OCI-LY3 (cell line): Measurements from ENCODE around the gene AKAP17A.

Experiments used
- H2AFZ ChIP-seq: fragments of 200-600, 300-600 bp; shearing (Covaris generic); 2 replicates; pipeline ENCODE4 v1.6.0; 2014; ENCODE audit warnings: antibody characterized with exemption, low read depth, low read length
- H3K27ac ChIP-seq: fragments of 200-600, 300-600 bp; sonication (generic); 2 replicates; pipeline ENCODE4 v1.5.1; 2014; ENCODE audit warnings: mild to moderate bottlenecking, low read length, moderate library complexity, mixed read lengths
- H3K27me3 ChIP-seq: fragments of 200-600, 300-600 bp; sonication (generic); 2 replicates; pipeline ENCODE4 v1.6.1; 2014; ENCODE audit warnings: low read depth, low read length, mixed read lengths
- H3K36me3 ChIP-seq: fragments of 200-600, 300-600 bp; sonication (generic); replicated peaks from 2 replicates; pipeline ENCODE3; 2014; ENCODE audit warnings: low read depth, low read length, mixed read lengths
- H3K4me1 ChIP-seq: fragments of 300-600, 200-600 bp; sonication (generic); 2 replicates; pipeline ENCODE4 v1.6.1; 2014; ENCODE audit warnings: low read length, mixed read lengths
- H3K4me2 ChIP-seq: fragments of 200-600, 300-600 bp; sonication (generic); 2 replicates; pipeline ENCODE4 v1.6.1; 2014; ENCODE audit warnings: low read length, mixed read lengths
- H3K4me3 ChIP-seq: fragments of 300-600, 200-600 bp; sonication (generic); 2 replicates; pipeline ENCODE4 v1.5.1; 2014; ENCODE audit warnings: antibody characterized with exemption, mild to moderate bottlenecking, low read length, moderate library complexity
- H3K79me2 ChIP-seq: fragments of 300-600, 200-600 bp; shearing (Covaris generic); 2 replicates; pipeline ENCODE4 v1.6.1; 2014; ENCODE audit warnings: mild to moderate bottlenecking, low read length, mixed read lengths
- H3K9ac ChIP-seq: fragments of 300-600, 200-600 bp; shearing (Covaris generic); 2 replicates; pipeline ENCODE4 v1.6.0; 2014; ENCODE audit warnings: mild to moderate bottlenecking, low read length, moderate library complexity
- H3K9me3 ChIP-seq: fragments of 200-600, 300-600 bp; shearing (Covaris generic); 2 replicates; pipeline ENCODE4 v1.6.1; 2014; ENCODE audit warnings: low read length, mixed read lengths; ENCODE audit not compliant: insufficient read depth
- H4K20me1 ChIP-seq: fragments of 200-600, 300-600 bp; sonication (generic); 2 replicates; pipeline ENCODE4 v1.6.1; 2016; ENCODE audit warnings: low read length, mixed read lengths; ENCODE audit not compliant: insufficient read depth
- EZH2phosphoT487 ChIP-seq: fragments of 200-600 bp; shearing (Covaris generic); IDR thresholded peaks from 2 replicates; pipeline ENCODE4 v1.6.1; 2018; ENCODE audit warnings: antibody characterized with exemption, mixed run types, low read depth
- TF ChIP-seq, protein P1 (sequence below): fragments of 200-600, 300-600 bp; sonication (generic); IDR thresholded peaks from 2 replicates; pipeline ENCODE4 v1.5.1; 2014; ENCODE audit warnings: antibody characterized with exemption, low read length, low read depth

The AKAP17A gene, protein sequence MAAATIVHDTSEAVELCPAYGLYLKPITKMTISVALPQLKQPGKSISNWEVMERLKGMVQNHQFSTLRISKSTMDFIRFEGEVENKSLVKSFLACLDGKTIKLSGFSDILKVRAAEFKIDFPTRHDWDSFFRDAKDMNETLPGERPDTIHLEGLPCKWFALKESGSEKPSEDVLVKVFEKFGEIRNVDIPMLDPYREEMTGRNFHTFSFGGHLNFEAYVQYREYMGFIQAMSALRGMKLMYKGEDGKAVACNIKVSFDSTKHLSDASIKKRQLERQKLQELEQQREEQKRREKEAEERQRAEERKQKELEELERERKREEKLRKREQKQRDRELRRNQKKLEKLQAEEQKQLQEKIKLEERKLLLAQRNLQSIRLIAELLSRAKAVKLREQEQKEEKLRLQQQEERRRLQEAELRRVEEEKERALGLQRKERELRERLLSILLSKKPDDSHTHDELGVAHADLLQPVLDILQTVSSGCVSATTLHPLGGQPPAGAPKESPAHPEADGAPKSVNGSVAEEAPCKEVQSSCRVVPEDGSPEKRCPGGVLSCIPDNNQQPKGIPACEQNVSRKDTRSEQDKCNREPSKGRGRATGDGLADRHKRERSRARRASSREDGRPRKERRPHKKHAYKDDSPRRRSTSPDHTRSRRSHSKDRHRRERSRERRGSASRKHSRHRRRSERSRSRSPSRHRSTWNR

DNA sequence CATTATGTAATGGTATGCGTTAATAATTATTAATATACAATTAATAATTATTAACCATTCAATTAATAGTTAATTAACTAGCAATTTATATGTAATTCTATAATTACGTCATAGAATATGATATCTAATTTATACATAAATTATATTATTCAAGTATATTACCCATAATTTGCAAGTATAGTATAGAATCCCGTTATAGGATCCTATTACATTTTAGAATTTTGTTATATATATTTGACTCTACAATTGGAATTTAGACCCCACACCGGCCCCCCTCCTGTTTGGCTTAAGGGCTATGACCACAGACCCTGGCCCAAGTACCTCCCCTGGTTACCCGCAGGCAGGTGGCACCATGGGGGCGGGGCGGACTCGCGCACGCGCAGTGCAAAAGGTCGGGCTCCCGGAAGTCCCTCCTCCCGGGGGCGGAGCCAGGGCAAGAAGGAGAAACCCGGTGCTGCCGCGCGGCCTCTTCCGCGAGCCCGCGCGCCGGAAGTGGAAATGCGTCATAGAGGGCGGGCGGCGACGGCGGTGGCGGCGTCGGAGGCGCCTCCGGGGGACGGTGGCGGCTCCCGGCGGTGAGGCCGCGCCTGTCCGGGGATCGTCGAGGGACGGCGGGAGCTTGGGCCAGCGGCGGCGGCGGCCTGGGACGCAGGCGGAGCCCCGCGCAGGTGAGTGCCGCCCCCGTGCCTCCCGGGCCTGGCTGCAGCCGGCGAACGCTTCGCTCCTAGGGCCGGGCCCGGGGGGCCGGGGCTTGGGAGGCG lies at the start of gene AKAP17A:
AKAP17A (plus strand) TSS at position 503 of the 761 bp plus-strand sequence. CDS start 1,859 bp downstream, outside the sequence.
- Histone ChIP-seq H3K36me3 (peaks cover 35% of the 10 kb centered on the region), H3K79me2 (peaks cover 49% of the 10 kb centered on the region), H3K4me3 (peak within 1 kb of the TSS; percentile 95), H3K4me2 (peak within 1 kb of the TSS; percentile 91), H4K20me1 (peaks cover 38% of the 10 kb centered on the region), H3K9me3 (no peaks in the 10 kb centered on the region), H3K4me1 (peaks cover 31% of the 10 kb centered on the region), H3K27me3 (no peaks in the 10 kb centered on the region), H2AFZ (no peak within 1 kb of the TSS), H3K27ac (peak within 1 kb of the TSS; percentile 81), H3K9ac (peak within 1 kb of the TSS; percentile 96)
- TF ChIP-seq EZH2phosphoT487: no peak
- TF ChIP-seq, protein P1, sequence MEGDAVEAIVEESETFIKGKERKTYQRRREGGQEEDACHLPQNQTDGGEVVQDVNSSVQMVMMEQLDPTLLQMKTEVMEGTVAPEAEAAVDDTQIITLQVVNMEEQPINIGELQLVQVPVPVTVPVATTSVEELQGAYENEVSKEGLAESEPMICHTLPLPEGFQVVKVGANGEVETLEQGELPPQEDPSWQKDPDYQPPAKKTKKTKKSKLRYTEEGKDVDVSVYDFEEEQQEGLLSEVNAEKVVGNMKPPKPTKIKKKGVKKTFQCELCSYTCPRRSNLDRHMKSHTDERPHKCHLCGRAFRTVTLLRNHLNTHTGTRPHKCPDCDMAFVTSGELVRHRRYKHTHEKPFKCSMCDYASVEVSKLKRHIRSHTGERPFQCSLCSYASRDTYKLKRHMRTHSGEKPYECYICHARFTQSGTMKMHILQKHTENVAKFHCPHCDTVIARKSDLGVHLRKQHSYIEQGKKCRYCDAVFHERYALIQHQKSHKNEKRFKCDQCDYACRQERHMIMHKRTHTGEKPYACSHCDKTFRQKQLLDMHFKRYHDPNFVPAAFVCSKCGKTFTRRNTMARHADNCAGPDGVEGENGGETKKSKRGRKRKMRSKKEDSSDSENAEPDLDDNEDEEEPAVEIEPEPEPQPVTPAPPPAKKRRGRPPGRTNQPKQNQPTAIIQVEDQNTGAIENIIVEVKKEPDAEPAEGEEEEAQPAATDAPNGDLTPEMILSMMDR: no peak

DNA sequence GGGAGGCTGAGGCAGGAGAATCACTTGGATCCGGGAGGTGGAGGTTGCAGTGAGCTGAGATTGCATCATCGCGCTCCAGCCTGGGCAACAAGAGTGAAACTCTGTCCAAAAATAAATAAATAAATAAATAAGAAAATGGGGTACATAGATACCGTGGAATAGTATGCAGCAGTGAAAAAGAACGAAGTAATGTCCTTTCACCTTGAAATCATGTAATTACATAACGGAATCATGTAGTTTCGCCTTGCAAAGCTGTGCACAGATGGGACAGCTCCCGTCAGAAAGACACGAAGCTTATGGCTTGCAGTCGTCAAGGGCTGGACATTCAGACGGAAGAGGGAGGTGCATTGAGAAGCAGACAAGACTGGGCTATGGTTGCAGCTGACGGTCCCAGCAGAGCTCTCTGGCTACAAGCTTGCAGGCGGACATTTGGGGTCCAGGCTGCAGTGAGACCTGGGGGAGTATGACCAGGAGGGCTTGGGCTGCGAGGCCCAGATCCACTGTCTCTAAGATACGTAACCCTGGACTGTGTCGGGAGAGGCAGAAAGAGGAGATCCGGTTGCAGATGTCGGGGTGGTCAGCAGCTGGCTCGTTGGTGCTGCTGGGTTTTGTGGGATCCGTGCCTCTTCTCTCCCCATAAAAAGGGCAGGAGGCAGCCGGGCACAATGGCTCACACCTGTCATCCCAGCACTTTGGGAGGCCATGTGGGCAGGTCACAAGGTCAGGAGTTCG lies 48.2 kb upstream of the AKAP17A start:
- Histone ChIP-seq H3K4me3 (no peak overlapping the region), H3K79me2 (no peaks in the 10 kb centered on the region), H3K4me1 (peaks cover 5% of the 10 kb centered on the region; the same call in 1 of the 2 replicates), H3K4me2 (no peak overlapping the region), H3K27ac (no peak overlapping the region), H2AFZ (no peak overlapping the region), H3K9ac (no peak overlapping the region), H4K20me1 (no peaks in the 10 kb centered on the region), H3K27me3 (peaks cover 8% of the 10 kb centered on the region; the same call in 1 of the 2 replicates), H3K9me3 (no peaks in the 10 kb centered on the region), H3K36me3 (peaks cover 3% of the 10 kb centered on the region)
- TF ChIP-seq, protein P1: no peak
- no peak for TF ChIP-seq EZH2phosphoT487

DNA sequence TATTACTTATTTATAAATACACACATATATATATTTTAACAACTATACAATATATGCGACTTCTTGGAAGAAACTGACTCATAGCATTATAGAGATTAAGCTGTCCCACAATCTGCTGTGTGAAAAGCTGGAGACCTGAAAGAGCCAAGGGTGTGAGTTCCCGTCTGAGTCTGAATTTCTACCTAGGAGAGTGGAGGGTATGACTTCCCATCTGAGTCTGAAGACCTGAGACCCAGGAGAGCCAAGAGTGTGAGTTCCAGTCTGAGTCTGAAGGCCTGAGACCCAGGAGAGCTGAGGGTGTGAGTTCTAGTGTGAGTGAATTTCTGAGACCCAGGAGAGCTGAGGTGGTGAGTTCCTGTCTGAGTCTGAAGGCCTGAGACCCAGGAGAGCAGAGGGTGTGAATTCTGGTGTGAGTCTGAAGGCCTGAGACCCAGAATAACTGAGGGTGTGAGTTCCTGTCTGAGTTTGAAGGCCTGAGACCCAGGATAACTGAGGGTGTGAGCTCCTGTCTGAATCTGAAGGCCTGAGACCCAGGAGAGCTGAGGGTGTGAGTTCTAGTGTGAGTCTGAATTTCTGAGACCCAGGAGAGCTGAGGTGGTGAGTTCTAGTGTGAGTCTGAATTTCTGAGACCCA lies 45.5 kb upstream of the AKAP17A start:
- no peak overlapping the region for H3K27ac ChIP-seq
- TF ChIP-seq, protein P1: no peak
- TF ChIP-seq EZH2phosphoT487: no peak
- H4K20me1 ChIP-seq: no peaks in the 10 kb centered on the region
- peaks cover 15% of the 10 kb centered on the region for H3K4me1 ChIP-seq
- H3K9ac ChIP-seq: no peak overlapping the region
- H3K4me2 ChIP-seq: no peak overlapping the region
- H3K9me3 ChIP-seq: no peaks in the 10 kb centered on the region
- H3K27me3 ChIP-seq: peaks cover 7% of the 10 kb centered on the region; the same call in 1 of the 2 replicates
- H3K36me3 ChIP-seq: peaks cover 3% of the 10 kb centered on the region
- H2AFZ ChIP-seq: no peak overlapping the region
- no peaks in the 10 kb centered on the region for H3K79me2 ChIP-seq
- H3K4me3 ChIP-seq: no peak overlapping the region
